NT2/D1 (cell line): ENCODE measurements around the gene BABAM2.

Experiments used
- SUZ12 ChIP-seq: IDR thresholded peaks from 2 replicates; pipeline ENCODE4 v1.6.1; 2011; ENCODE audit not compliant: insufficient read length, insufficient read depth; ENCODE audit errors: extremely low read depth
- YY1 ChIP-seq: IDR thresholded peaks from 2 replicates; pipeline ENCODE4 v1.6.1; 2011; ENCODE audit not compliant: insufficient read length, insufficient read depth
- ZNF274 ChIP-seq: IDR thresholded peaks from 2 replicates; pipeline ENCODE4 v1.6.1; 2011; ENCODE audit warnings: mild to moderate bottlenecking, low read depth, low read length

GRCh38 chr2:28283861-28284260, 393.3 kb downstream of the BABAM2 start:
- TF ChIP-seq ZNF274 (no peak), SUZ12 (no peak), YY1 (no peak)
